ENCODE results near the gene DPH3. TPM values are rescaled to one million over a fixed set of nuclear protein-coding genes. Genes with fewer than 3 reads are reported as not detected.

Gene DPH3
- total and polyA plus RNA-seq, 2 donors (not counting 3 experiments of a cell fraction or from before 2014, with no cell fraction given) = 7.7 to 28.7 TPM

DNA sequence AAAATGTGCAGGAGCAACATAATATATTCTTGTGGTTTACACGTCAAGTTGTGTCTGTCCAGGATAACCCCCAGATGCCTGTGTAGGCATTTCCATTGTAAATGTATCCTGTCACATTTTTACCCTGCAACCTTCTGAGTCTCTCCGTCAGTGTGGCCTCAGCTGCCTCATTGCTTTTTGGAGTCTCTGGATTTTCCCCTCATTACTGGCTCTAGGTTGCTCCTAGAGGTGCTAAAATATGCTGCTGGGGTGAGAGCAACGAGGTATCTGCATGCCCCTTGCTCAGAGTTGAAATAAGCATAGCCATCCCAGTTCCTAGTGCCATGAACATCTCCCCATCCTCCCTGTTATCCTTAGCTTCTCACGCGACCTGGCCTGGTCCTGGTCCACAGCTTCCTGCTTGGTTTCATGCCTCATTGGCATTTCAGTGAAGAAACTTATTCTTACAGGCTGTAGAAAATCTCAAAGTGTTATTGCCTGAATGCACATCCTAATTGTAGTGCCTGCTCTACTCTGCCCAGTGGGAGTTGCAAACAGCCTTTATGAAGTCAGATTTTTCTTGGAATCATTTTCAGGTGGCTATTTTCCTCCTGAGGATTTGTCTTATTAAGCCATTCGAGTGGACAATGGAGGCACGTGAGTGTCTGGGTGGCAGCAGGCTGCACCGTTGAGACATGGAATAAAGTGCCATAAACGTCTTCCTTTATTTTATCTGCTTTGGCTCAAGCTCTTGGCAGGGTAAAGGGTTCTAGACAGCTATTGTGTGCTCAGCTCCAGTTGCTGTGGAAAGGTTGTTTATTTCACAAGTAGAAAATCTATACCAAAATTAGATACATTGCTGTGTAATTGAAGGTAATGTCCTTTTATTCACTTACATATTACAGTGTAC is 33.5 kb upstream of the DPH3 start:
- intact Hi-C loops (cut with micrococcal nuclease) = no loop called here
- Histone ChIP-seq H3K4me3 (replicated peaks in 1 of 3; ENCODE audit: insufficient read depth in 1 of 3, low read depth in 1 of 3, low read length in 3 of 3) (no peak overlapping the region), H3K36me3 (ENCODE audit: control insufficient read depth in 2 of 2, extremely low read depth in 1 of 2, insufficient read depth in 2 of 2, low read length in 2 of 2) (peaks cover 0 to 7% of the 10 kb centered on the region in 2 experiments), H3K27me3 (ENCODE audit: control insufficient read depth in 2 of 2, insufficient read depth in 2 of 2, low read length in 2 of 2) (no peaks in the 10 kb centered on the region), H3K27ac (ENCODE audit: insufficient read depth, low read depth, low read length) (no peak overlapping the region), H3K9me3 (replicated peaks; ENCODE audit: control insufficient read depth, insufficient read depth, low read length) (no peaks in the 10 kb centered on the region), H3K4me1 (ENCODE audit: control insufficient read depth, extremely low read depth, insufficient read depth, low read length) (no peaks in the 10 kb centered on the region), H2AFZ (ENCODE audit: low read depth, low read length) (no peak overlapping the region), H3K79me2 (ENCODE audit: control insufficient read depth, insufficient read depth, low read length) (no peaks in the 10 kb centered on the region), H3K9me1 (replicated peaks; ENCODE audit: control insufficient read depth, extremely low read depth, insufficient read depth, low read length) (no peaks in the 10 kb centered on the region), H3K9ac (replicated peaks; ENCODE audit: extremely low read depth, insufficient read depth, low read length) (no peak overlapping the region), H4K20me1 (replicated peaks; ENCODE audit: control insufficient read depth, extremely low read depth, insufficient read depth, low read length) (no peaks in the 10 kb centered on the region), H3K4me2 (ENCODE audit: insufficient read depth, low read length) (no peak overlapping the region)
- FAIRE-seq = peak; percentile 15
- DNase-seq (ENCODE audit: low read depth, low spot score) = peak; percentile 59
- ChIA-PET CTCF (interaction anchor here (0.6 kb wide), 1 partner anchor 30 kb away, joined by 3 read pairs; no protein-coding TSS in a partner anchor), POLR2A (no interaction called here)
- dilution Hi-C loops (cut with MboI; ENCODE audit: extremely low pct_ligation_motif_present, low sequenced_read_pairs) = no loop called here
- no peak for TF ChIP-seq FOS (IDR thresholded peaks at IDR 0.05; ENCODE audit: borderline replicate concordance, insufficient read depth, low read length)
- no peak for TF ChIP-seq MYC (IDR thresholded peaks at IDR 0.05; ENCODE audit: low read depth, low read length)
- TF ChIP-seq JUN (IDR thresholded peaks at IDR 0.05; ENCODE audit: borderline replicate concordance, insufficient read depth, insufficient read length, low read depth) = no peak
- no peak for TF ChIP-seq EZH2 (IDR thresholded peaks at IDR 0.05; ENCODE audit: borderline replicate concordance, low read depth, low read length, severe bottlenecking)
- TF ChIP-seq, protein P1, sequence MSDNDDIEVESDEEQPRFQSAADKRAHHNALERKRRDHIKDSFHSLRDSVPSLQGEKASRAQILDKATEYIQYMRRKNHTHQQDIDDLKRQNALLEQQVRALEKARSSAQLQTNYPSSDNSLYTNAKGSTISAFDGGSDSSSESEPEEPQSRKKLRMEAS (IDR thresholded peaks at IDR 0.05; ENCODE audit: insufficient read depth, insufficient read length) = no peak
- TF ChIP-seq, protein P2, sequence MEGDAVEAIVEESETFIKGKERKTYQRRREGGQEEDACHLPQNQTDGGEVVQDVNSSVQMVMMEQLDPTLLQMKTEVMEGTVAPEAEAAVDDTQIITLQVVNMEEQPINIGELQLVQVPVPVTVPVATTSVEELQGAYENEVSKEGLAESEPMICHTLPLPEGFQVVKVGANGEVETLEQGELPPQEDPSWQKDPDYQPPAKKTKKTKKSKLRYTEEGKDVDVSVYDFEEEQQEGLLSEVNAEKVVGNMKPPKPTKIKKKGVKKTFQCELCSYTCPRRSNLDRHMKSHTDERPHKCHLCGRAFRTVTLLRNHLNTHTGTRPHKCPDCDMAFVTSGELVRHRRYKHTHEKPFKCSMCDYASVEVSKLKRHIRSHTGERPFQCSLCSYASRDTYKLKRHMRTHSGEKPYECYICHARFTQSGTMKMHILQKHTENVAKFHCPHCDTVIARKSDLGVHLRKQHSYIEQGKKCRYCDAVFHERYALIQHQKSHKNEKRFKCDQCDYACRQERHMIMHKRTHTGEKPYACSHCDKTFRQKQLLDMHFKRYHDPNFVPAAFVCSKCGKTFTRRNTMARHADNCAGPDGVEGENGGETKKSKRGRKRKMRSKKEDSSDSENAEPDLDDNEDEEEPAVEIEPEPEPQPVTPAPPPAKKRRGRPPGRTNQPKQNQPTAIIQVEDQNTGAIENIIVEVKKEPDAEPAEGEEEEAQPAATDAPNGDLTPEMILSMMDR (IDR thresholded peaks at IDR 0.05; ENCODE audit: extremely low read depth in 1 of 2, insufficient read depth in 1 of 2, low read depth in 1 of 2, low read length in 2 of 2) = no peak
- TF ChIP-seq GATA2 (IDR thresholded peaks at IDR 0.05; ENCODE audit: insufficient read depth, insufficient read length, low read depth, low read length) = no peak
- no peak for TF ChIP-seq POLR2AphosphoS5 (IDR thresholded peaks at IDR 0.05; ENCODE audit: insufficient read depth, low read depth, low read length)
- TF ChIP-seq POLR2A (IDR thresholded peaks at IDR 0.05; ENCODE audit: low read depth, low read length) = no peak
- no TSS peak for BruUV-seq (replicated peaks)
